GM19463 (cell line): ENCODE measurements around the gene SLC17A9.

Source experiments
- ATAC-seq: cut with Tn5 transposase; IDR thresholded peaks from one replicate; pipeline ENCODE4 v1.9.1; 2021; ENCODE audit warnings: mild to moderate bottlenecking, moderate library complexity; ENCODE audit not compliant: unreplicated experiment

Gene SLC17A9

GRCh38 chr20:62967149-62967501 is 14.6 kb downstream of the SLC17A9 start:
- ATAC-seq = no peak

DNA sequence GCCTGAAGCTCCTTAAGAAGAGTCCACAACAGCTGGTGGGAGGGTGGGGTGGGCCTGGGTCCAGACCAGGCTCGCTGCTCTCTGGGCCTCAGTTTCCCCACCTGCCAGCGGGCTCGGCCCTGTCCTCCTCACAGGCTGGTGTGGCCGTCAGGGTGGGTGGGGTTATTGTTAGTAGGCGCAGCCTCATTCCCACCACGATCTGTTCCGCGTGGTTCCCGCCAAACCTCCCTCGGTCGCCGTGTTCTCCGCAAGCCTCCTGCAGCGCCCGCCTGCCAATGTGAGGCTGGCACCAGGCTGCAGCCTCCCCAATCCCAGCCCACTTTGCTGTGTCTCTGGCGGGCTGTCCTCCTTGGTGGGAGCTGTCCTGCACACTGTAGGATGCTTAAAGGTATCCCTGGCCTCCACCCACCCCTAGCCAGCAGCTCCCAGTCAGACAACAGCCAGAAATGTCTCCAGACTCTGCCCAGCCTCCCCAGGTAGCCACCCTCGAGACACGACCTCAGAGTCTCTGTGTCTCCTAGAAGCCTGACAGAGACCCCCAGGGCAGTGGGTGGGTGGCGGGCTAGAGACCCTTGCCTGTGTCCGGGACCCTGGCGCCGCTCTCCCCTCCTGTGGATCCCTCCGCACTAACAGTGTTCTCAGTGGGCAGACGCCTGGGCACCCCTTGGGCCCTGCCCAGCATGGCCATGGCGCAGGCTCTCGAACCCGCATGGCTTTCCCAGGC is 15.3 kb downstream of the SLC17A9 start:
- no peak for ATAC-seq

DNA sequence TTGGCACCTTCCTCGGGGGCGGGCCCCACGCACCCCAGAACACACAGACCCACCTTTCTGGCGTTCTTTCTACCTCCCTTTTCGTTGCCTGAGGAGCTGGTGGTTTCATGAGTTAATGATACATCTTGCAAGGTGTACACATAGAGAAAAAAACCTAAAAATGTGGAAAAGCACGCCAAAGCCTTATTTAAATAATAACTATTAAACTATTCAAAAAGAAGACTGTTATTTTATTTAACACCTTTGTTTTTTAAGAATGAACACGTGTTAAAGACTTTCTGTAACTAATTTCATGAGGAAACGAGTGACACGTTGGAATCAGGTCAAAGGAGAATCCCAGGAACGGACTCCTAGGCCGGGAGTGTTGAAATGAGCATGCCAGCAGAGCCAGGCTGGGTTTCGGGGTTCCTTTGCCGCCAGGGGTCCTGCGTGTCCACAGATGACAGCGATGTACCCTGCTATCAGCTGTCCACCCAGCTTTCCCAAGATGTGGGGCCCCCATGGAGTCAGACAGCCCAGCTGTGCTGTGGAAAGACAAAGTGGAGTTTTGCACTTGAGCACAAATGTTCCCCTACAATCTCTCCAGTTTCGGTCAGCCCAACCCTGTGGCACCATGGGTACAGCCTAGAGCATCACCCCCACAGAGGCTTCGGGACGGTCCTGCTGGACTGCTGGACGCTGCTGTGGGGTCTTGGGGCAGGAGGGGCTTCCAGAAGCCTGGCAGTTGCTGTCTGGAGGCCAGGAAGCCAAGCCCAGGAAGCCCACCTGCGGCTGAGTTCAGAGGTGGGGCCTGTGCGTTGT is 16.1 kb downstream of the SLC17A9 start:
- ATAC-seq = no peak

DNA sequence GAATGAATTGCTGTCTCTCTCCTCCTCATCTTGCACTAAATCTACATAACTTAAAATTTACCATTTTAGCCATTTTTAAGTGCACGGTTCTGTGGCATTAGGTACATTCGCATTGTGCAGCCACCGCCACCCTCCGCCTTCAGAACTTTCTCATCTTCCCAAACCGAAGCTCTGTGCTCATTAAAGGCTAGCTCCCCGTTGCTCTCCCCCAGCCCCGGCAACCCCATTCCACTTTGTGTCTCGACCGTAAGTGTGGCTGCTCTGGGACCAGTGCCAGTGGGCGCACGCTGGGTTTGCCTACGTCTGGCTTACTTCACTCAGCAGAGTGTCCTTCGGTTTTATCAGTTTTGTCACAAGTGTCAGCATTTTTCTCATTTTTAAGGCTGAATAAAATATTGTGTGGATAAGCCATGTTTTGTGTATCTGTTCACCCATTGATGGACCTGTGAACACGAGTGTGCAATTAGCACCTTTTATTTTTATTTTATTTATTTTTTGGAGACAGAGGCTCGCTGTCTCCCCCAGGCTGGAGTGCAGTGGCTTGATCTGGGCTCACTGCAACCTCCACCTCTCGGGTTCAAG is 16.8 kb downstream of the SLC17A9 start:
- no peak for ATAC-seq

GRCh38 chr20:62969939-62970306 is 17.4 kb downstream of the SLC17A9 start:
- ATAC-seq = no peak

DNA sequence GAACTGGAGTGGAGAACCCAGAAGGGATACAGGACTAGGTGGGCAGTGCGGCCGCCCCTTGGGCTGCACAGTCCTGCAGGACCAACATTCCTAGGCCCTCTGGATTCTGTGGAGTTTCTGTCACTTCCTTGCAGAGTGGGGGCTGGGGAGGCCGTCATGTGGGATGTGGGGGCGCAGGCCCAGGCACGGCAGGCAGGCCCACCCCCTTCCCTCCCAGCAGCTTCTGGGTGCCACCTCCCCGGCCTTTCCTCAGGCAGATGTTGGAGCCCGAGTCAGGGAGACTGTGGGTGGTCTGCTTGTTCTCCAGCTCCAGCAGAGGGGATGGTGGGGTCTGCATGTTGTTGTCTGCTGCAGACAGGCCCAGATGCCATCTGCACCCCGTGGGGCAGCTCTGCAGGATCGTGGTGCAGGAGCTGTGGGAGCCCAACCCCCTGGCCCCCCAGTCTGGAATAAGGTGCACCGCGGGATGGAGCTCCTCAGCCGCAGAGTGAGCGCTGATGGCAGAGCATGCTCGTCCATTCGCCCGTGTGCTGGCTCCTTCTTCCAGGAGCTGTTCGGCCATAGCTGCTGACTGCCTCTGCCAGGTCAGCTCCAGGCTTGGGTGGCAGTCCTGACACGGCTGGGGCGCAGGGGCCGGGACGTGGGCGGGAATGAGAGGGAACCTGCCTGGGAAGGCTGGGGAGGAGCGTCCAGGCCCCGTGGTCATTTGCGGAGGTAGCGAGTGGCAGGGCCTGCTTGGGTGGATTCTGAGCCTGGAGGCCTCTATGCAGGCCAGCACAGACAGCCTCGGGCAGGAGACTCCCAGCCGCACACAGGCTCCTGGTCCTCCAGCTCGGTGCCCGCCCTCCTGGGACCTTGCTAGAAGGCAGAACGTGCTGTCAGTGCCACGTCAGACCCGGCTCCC is 18.1 kb downstream of the SLC17A9 start:
- ATAC-seq = no peak

GRCh38 chr20:62971211-62971949 is 18.9 kb downstream of the SLC17A9 start:
- no peak for ATAC-seq

DNA sequence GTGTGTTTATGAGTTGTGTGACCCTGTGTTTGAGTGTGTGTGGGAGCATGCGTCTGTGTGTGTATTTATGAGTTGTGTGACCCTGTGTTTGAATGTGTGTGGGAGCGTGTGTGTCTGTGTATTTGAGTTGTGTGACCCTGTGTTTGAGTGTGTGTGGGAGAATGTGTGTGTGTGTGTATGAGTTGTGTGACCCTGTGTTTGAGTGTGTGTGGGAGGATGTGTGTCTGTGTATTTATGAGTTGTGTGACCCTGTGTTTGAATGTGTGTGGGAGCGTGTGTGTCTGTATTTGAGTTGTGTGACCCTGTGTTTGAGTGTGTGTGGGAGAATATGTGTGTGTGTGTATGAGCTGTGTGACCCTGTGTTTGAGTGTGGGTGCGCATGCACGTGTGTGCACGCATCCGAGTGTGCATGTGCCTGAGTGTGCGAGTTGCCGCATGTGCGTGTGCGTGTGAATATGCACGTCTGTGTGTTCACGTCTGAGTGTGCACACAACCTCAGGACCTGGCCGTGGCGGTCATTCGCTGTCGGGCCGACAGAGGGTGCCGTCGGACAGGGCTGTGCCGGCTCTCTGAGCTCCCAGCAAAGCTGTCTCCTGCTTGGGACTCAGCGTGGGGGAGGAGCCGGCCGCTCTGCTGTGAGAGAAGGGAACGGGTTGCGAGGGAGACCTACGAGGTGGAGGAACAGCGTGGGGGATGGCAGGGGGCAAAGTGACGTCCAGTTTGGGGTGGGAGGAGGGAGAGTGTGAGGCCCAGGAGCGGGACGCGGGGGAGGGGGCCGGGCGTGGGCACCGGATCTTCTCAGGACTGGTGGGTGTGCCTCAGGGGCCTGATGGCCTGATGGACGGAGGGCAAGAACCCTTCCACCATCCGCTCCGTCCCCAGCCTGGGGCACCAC is 19.7 kb downstream of the SLC17A9 start:
- peak; percentile 79 for ATAC-seq

- ATAC-seq = no peak
These were observed 20.6 kb downstream of the SLC17A9 start for GRCh38 chr20:62972845-62973745.

- no peak for ATAC-seq
These were observed 22.8 kb downstream of the SLC17A9 start for GRCh38 chr20:62975251-62975760.

DNA sequence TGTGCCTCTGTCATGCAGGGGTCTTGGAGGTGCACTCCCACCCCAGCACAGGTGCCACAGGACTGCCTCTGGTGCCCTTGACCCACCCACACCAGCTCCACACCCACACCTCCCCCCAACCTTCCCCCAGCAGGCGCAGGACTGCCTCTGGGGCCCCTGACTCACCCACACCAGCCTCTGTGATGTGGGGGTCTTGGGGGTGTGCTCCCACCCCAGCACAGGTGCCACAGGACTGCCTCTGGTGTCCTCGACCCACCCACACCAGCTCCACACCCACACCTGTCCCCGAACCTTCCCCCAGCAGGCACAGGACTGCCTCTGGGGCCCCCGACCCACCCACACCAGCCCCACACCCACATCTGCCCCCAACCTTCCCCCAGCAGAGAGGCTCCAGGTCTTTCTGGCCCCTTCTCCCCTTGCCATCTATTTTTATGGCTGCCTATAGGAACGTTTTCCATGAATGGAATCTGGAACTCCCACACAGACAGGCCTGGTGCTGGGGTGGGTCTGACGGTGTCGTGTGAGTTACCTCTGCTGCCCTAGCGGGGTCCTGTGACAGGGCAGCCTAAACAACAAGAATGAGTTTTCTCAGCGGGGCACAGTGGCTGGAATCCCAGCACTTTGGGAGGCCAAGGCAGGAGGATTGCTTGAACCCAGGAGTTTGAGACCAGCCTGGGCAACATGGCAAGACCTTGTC is 23.5 kb downstream of the SLC17A9 start:
- ATAC-seq = no peak

DNA sequence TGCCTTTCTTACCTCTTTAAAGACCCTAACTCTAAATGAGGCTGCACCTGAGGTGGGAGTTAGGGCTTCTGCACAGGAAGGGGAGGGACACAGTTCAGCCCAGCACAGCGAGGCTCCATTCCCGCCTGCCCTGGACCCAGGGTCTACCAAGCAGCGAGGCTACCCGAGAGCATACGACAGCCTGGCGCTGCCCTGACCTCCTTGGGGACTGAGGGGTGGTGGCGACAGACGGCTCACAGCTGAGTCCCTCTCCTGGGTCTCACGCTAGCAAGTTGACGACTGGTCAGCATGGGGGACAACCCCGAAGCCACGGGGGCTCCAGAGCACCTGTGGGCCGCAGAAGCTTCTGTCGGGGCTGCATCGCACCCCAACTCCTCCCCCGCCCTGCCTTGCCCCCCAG is 24.4 kb downstream of the SLC17A9 start:
- ATAC-seq = no peak

DNA sequence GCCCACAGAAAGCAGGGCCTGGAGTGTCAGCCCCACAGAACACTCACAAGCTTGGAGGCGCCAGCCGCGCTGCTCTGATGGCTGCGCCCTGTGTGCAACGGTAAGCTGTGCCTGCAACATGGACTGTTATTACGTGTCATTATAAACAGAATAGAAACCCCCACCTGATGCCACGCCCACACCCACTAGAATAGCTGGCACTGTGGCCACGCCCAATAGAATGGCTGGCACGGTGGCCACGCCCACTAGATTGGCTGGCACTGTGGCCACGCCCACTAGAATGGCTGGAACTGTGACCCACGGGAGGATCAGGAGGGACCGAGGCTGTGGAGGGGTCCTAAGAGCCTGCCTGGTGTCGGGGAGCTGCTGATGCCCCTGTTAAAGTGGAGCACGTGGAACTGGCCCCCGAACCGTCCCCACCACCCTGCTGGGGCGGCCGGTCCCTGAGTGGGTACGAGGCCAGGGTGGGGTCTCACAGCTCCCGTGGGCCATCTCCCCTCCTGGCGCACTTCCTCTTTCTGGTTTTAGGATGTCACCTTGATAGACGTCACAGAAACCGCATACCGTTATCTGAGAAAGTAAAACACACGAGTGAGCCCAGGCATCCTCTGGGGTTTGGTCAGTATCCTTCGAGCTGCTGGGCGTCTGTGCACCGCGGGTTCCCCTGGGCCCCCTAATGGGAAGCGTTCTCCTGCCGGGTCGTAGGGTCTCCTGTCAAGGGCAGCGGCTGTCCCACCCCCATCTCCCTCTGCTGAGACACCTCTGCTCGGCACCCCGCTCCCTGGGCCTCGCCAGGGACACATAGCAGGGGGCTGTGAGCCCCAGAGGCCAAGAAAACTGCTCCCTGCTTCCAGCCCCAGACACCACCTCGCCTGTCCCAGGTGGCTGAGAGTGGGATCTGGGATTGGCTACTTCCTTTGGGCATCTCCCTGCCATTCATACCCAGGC is 25.4 kb downstream of the SLC17A9 start:
- ATAC-seq = peak; percentile 64

- ATAC-seq = no peak
These were observed 26.0 kb downstream of the SLC17A9 start for GRCh38 chr20:62978561-62978943.

- ATAC-seq = no peak
These were observed 26.8 kb downstream of the SLC17A9 start for GRCh38 chr20:62979310-62979709.

DNA sequence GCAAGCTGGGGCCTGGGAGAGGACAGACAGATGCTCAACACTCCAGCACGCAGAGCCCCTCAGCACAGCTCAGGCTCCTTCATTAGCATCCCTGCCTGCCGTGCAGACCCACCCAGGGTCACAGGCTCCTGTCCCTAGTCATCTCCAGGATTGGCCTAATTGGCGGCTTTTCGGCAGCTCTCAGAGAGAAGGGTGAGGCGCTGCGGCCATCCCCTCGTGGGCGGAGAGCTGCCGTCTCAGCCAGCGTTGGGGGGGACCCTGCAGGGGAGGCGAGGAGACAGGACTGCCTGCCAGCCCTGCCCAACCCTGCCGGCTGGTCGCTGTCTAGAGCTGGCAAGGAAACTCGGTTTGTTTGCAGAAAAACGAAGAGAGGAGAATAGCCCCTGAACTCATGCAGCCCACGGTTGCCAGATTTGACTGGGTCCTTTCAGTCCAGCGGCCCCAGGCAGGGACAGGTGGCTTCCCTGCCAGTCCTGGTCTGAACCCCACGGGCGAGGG is 27.4 kb downstream of the SLC17A9 start:
- no peak for ATAC-seq
